ENCODE data around the gene TESMIN.

Gene TESMIN

GRCh38 chr11:68756171-68756766 lies 4.9 kb upstream of the TESMIN start:
- POLR2A ChIA-PET (ENCODE audit: low non-redundant PET): no interaction called here
- no peak overlapping the region for H3K27ac ChIP-seq
- TF ChIP-seq, protein P1, sequence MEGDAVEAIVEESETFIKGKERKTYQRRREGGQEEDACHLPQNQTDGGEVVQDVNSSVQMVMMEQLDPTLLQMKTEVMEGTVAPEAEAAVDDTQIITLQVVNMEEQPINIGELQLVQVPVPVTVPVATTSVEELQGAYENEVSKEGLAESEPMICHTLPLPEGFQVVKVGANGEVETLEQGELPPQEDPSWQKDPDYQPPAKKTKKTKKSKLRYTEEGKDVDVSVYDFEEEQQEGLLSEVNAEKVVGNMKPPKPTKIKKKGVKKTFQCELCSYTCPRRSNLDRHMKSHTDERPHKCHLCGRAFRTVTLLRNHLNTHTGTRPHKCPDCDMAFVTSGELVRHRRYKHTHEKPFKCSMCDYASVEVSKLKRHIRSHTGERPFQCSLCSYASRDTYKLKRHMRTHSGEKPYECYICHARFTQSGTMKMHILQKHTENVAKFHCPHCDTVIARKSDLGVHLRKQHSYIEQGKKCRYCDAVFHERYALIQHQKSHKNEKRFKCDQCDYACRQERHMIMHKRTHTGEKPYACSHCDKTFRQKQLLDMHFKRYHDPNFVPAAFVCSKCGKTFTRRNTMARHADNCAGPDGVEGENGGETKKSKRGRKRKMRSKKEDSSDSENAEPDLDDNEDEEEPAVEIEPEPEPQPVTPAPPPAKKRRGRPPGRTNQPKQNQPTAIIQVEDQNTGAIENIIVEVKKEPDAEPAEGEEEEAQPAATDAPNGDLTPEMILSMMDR (conservative IDR thresholded peaks at IDR 0.05; ENCODE audit: low read depth): no peak
- CTCF ChIA-PET: no interaction called here
- no peak for DNase-seq (ENCODE audit: low spot score)

DNA sequence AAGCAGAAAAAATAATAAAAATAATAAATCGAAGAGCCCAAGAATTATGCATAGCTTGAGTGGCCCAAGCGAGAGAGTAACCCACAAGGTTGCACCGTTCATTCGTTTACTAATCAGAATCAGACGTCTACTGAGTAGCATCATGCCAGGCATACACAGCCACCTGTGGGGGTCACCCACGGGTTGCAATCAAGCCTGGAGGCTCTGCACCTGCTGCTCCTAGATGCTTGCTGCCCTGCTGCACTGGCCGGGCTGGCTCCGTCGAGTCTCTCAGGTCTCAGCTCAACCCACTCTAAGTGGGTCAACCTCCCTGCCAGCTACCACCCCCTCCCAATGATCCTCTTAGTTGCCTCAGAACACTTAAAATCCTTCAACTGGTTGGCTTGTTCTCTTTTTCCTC lies 2.0 kb upstream of the TESMIN start:
- no peak overlapping the region for H3K27ac ChIP-seq
- CTCF ChIA-PET: interaction anchor here (0.6 kb wide), 1 partner anchor 69 kb away, joined by 5 read pairs; the partner anchor contains the start of gene GAL
- TF ChIP-seq, protein P1 (conservative IDR thresholded peaks at IDR 0.05; ENCODE audit: low read depth): no peak
- POLR2A ChIA-PET (ENCODE audit: low non-redundant PET): no interaction called here
- no peak for DNase-seq (ENCODE audit: low spot score)

DNA sequence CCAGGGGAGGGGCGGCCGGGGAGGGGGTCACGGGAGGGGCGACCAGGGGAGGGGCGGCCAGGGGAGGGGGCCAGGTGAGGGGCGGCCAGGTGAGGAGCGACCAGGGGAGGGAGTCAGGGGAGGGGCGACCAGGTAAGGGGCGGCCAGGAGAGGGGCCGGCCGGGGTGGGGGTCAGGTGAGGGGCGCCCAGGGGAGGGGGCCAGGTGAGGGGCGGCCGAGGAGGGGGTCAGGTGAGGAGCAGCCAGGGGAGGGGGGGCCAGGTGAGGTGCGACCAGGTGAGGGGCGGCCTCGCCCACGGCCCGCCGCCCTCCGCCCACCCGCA lies 355 bp downstream of the TESMIN start:
- DNase-seq (ENCODE audit: low spot score): no peak
- TF ChIP-seq, protein P1 (conservative IDR thresholded peaks at IDR 0.05; ENCODE audit: low read depth): no peak
- CTCF ChIA-PET: no interaction called here
- H3K27ac ChIP-seq: peak overlapping the region; percentile 71
- POLR2A ChIA-PET (ENCODE audit: low non-redundant PET): no interaction called here

DNA sequence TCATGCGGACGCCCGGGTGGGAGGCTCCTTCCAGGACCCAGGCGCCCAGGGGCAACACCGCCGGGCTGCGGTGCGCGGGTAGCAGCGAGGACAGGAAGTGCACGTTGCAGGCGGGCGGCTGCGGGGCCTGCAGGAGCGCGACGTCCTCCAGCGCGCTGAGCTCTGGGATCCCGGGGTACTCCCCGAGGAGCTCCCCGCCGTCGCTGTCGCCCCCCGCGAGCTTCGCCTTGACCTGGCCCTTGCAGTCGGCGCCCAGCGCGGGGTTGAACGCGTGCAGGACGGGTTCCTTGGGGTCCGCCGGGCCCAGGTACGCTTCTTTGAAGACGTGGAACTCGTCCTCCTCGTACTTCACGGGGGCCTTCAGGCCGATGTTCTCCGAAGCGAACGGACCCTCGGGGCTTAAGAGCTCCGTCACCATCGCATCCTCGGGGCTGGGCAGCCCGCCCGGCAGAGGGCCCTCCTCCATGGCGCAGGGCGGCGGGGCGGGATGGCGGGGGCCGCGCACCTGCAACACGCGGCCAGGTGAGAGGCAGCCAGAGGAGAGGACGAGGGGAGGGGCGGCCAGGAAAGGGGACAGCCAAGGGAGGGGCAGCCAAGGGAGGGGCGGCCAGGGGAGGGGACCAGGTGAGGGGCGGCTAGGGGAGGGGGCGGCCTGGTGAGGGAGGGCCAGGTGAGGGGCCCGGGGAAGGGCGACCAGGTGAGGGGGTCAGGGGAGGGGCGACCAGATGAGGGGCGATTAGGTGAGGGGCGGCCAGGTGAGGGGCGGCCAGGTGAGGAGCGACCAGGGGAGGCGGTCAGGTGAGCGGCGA lies 921 bp downstream of the TESMIN start:
- TF ChIP-seq, protein P1 (conservative IDR thresholded peaks at IDR 0.05; ENCODE audit: low read depth): no peak
- POLR2A ChIA-PET (ENCODE audit: low non-redundant PET): no interaction called here
- DNase-seq (ENCODE audit: low spot score): no peak
- CTCF ChIA-PET: interaction anchor here (0.6 kb wide), 1 partner anchor 38 kb away, joined by 3 read pairs; no protein-coding TSS in a partner anchor
- peak overlapping the region; percentile 35 for H3K27ac ChIP-seq

DNA sequence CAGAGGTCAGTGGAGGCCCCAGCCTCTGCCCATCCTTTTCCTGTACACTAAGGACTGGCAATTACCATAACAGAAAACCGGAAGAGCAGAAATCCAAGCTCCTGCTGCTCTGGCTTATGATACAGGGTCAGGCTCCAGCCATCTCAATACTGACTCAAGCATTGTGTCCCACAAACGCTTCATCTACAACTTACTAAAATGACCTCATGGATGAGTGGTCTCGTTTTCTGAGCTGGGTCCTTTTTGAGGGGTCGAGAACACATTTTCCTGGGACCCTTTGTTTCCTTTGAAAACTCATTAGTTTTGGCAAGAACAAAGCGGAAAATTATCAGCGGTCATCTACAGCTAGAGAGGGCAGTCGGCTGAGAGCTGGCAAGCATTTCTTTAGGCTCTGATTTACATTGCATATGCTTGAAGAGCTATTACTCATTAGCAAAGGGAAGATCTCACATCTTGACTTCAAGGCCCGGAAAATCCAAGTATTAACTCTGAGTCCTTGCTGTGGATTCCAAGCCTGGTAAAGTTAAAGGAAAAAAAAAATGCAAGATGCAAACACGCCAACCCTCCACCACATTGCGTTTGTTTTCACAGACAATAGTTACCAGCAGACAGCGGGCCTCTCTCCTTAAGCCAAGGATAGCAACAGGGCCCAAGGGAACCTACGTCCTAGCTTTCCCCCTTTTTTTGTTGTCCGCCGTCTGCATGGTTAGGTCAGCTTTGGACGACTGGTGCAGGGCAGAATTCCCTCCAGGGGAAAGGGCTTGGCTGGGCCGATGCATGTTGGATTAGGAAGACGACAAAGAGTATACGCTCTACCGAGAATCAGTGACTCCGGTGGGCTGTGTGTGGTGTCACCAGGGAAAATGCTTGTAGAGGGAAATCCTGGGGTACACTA lies 1.8 kb downstream of the TESMIN start:
- peak overlapping the region; percentile 35 for H3K27ac ChIP-seq
- POLR2A ChIA-PET (ENCODE audit: low non-redundant PET): no interaction called here
- no peak for DNase-seq (ENCODE audit: low spot score)
- TF ChIP-seq, protein P1 (conservative IDR thresholded peaks at IDR 0.05; ENCODE audit: low read depth): no peak
- CTCF ChIA-PET: interaction anchor here (0.6 to 0.7 kb wide), 2 partner anchors 38 to 94 kb away, joined by 3 read pairs; no protein-coding TSS in a partner anchor

DNA sequence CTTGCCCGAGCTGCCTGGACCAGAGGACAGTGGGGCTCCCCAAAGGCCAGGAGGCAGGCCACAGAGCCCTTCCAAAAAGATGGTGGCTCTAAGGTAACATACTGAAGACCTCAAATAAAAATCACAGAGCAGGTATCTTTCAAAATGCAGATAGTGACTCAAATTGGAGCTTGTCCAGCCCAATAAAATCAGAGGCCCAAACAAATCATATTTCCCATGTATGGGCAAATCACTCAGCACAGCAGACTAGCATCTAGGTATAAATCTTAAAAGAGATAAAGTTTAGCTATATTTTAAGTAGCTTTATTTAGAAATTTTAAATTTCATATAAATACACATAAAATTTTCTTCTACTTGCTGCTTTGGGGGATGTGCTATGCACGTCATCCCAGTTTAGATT lies 3.3 kb downstream of the TESMIN start:
- no peak overlapping the region for H3K27ac ChIP-seq
- CTCF ChIA-PET: interaction anchor here (0.6 kb wide), 1 partner anchor 16 kb away, joined by 4 read pairs; no protein-coding TSS in a partner anchor
- TF ChIP-seq, protein P1 (conservative IDR thresholded peaks at IDR 0.05; ENCODE audit: low read depth): no peak
- DNase-seq (ENCODE audit: low spot score): no peak
- POLR2A ChIA-PET (ENCODE audit: low non-redundant PET): no interaction called here

Data from RWPE1 (cell line).